Suprapubic skin (tissue), 4 donors: ENCODE measurements around the gene SERPINI1. TPM values are rescaled to one million over a fixed set of nuclear protein-coding genes. Genes with fewer than 3 reads are reported as not detected.

ENCODE experiments used
- DNase-seq, 2 donors: peaks; one replicate each; pipeline ENCODE4 v3.0.0-alpha.2; 2019; ENCODE audit warnings: low spot score in 2 of 2
- H3K27ac ChIP-seq: fragments of 200-600 bp; sonication (generic); one replicate; pipeline ENCODE4 v1.5.1; 2019
- H3K27me3 ChIP-seq: fragments of 200-600 bp; sonication (generic); one replicate; pipeline ENCODE4 v1.5.1; 2019
- H3K36me3 ChIP-seq: fragments of 200-600 bp; sonication (generic); one replicate; pipeline ENCODE4 v1.5.1; 2019
- H3K4me1 ChIP-seq: fragments of 200-600 bp; sonication (generic); one replicate; pipeline ENCODE4 v1.5.1; 2019
- H3K4me3 ChIP-seq: fragments of 200-600 bp; sonication (generic); one replicate; pipeline ENCODE4 v1.5.1; 2019; ENCODE audit warnings: mild to moderate bottlenecking
- H3K9me3 ChIP-seq: fragments of 200-600 bp; sonication (generic); one replicate; pipeline ENCODE4 v1.5.1; 2019
- EP300 ChIP-seq: sonication (generic); formaldehyde crosslinking; IDR thresholded peaks from one replicate; pipeline ENCODE4 v1.6.1; 2017; ENCODE audit warnings: antibody characterized with exemption
- POLR2A ChIP-seq, 2 donors: fragments of 450-650 bp; IDR thresholded peaks; one replicate each; pipeline ENCODE4 v1.6.1; 2017; ENCODE audit warnings: antibody characterized with exemption in 2 of 2, mild to moderate bottlenecking in 2 of 2, moderate library complexity in 2 of 2
- POLR2AphosphoS5 ChIP-seq, 3 donors: sonication (generic); formaldehyde crosslinking; IDR thresholded peaks; one replicate each; pipeline ENCODE4 v1.6.1; 2017; ENCODE audit warnings: antibody characterized with exemption in 3 of 3
- WGBS: methylation state at CpG from one replicate; pipeline ENCODE4 v1.1.5; 2018; 5-methylcytosine and 5-hydroxymethylcytosine counted together
- total RNA-seq, 4 donors: library from RNA; depleted of rRNA; stranded (reverse); fragments of >200 nt; gene quantifications; one replicate each; pipeline ENCODE4 v1.1.0, GENCODE V29; 2016
- TF ChIP-seq, protein P1 (sequence below), 2 donors: fragments of 200-600 bp in 1 of 2; fragments of 450-650 bp in 1 of 2; sonication (generic) in 1 of 2; IDR thresholded peaks; one replicate each; pipeline ENCODE4 v1.5.1; 2016 to 2019; ENCODE audit warnings: antibody characterized with exemption in 2 of 2, mild to moderate bottlenecking in 1 of 2, moderate library complexity in 1 of 2

The SERPINI1 gene
- total RNA-seq, 4 donors from 2014 or later, result 1.6 to 3.0 (median 2.0) TPM

DNA sequence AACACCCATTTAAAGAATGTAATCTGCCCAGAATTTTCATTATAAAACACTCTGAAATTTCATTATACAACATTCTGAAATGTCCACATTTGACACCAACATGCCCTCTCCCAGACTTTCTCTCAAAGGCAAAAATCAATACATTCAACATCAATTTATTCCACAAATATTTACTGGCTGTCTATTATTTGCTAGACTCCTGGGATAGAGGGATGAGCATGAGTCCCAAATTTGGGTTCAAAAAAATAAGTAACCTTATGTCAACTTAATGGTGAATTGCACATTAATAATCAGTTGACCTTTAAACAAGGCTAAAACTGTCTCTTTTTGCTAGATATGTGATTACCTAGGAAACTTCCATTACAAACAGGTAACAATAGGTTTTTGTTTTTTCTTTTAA lies 109.0 kb downstream of the SERPINI1 start:
- H3K4me3 ChIP-seq, result no peak overlapping the region
- TF ChIP-seq POLR2A (IDR thresholded peaks at IDR 0.05) (no peak), POLR2AphosphoS5 (IDR thresholded peaks at IDR 0.05) (no peak), EP300 (no peak)
- TF ChIP-seq, protein P1, sequence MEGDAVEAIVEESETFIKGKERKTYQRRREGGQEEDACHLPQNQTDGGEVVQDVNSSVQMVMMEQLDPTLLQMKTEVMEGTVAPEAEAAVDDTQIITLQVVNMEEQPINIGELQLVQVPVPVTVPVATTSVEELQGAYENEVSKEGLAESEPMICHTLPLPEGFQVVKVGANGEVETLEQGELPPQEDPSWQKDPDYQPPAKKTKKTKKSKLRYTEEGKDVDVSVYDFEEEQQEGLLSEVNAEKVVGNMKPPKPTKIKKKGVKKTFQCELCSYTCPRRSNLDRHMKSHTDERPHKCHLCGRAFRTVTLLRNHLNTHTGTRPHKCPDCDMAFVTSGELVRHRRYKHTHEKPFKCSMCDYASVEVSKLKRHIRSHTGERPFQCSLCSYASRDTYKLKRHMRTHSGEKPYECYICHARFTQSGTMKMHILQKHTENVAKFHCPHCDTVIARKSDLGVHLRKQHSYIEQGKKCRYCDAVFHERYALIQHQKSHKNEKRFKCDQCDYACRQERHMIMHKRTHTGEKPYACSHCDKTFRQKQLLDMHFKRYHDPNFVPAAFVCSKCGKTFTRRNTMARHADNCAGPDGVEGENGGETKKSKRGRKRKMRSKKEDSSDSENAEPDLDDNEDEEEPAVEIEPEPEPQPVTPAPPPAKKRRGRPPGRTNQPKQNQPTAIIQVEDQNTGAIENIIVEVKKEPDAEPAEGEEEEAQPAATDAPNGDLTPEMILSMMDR (IDR thresholded peaks at IDR 0.05), result no peak
- no peak for DNase-seq

DNA sequence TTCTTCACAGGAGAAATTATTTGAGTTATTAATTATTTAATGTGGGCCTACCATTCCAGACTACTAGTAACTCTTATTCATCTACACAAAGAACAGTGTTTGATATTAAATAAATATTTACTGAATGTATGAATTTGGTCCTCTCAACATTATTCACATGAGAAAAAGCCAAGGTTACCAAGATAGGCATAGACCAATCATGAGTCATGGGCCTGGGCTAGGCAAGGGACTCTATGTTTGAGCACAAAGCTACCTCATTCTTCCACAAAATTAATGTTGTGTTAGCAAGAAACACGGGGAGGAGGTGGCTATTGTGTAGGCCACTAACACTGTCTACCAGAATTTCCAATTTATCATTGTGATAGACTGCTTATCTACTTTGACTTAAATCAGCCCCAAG lies 115.7 kb downstream of the SERPINI1 start:
- Histone ChIP-seq H3K27me3 (no peaks in the 10 kb centered on the region), H3K4me1 (no peaks in the 10 kb centered on the region), H3K36me3 (no peaks in the 10 kb centered on the region), H3K4me3 (no peak overlapping the region), H3K9me3 (no peaks in the 10 kb centered on the region), H3K27ac (no peak overlapping the region)
- TF ChIP-seq, protein P1 (IDR thresholded peaks at IDR 0.05), result no peak
- TF ChIP-seq EP300 (no peak), POLR2A (IDR thresholded peaks at IDR 0.05) (no peak), POLR2AphosphoS5 (IDR thresholded peaks at IDR 0.05) (no peak)
- DNase-seq, result no peak
- 53% methylated on average over 1 of the region's 1 CpG for WGBS

More for the DNA sequence above, 109.0 kb downstream of the SERPINI1 start:
- H3K27me3 ChIP-seq, result no peaks in the 10 kb centered on the region
- no peak overlapping the region for H3K27ac ChIP-seq
- H3K9me3 ChIP-seq, result no peaks in the 10 kb centered on the region
- H3K36me3 ChIP-seq, result no peaks in the 10 kb centered on the region
- H3K4me1 ChIP-seq, result peaks cover 9% of the 10 kb centered on the region

DNA sequence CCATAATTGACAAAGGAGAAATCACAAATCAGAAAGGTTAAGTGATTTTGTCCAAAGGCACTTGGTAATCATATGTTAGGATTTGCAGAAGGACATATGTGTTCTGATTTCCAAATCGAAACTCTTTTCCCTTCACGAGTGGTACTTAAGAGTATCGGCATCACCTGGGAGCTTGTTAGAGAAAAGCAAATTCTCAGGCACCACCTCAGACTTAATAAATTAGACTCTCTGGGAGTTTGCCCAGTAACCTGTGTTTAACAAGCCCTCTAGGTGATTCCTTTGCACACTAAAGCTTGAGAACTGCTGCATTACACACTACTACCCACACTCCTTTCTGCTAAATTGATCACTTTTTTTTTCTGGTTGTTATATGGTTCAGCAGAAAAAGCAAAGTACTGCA lies 116.2 kb downstream of the SERPINI1 start:
- no peak for DNase-seq
- Histone ChIP-seq H3K9me3 (no peaks in the 10 kb centered on the region), H3K27me3 (no peaks in the 10 kb centered on the region), H3K4me3 (no peak overlapping the region), H3K36me3 (no peaks in the 10 kb centered on the region), H3K4me1 (no peaks in the 10 kb centered on the region), H3K27ac (no peak overlapping the region)
- TF ChIP-seq EP300 (no peak), POLR2AphosphoS5 (IDR thresholded peaks at IDR 0.05) (no peak), POLR2A (IDR thresholded peaks at IDR 0.05) (no peak)
- TF ChIP-seq, protein P1 (IDR thresholded peaks at IDR 0.05), result no peak
- WGBS, result 92% methylated on average over 3 of the region's 3 CpGs

DNA sequence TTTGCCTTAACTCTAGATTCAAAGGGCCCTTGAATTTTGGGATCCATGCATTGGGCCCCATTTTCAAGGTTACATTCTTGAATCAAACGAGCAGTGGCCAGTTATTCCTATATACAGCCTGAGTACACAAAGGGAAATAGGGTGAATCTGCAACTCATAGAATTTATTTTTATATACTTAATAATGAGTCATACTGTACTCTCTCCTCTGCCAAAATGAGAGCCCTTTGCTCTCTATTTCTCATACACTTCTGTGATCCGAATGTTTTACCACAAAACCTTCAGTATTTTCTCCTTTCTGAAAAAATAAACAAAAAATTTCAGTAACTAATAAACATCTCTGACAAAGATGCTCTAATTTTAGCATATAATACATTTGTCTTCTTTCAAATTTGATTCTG lies 116.7 kb downstream of the SERPINI1 start:
- no peaks in the 10 kb centered on the region for H3K4me1 ChIP-seq
- no peak for DNase-seq
- TF ChIP-seq POLR2AphosphoS5 (IDR thresholded peaks at IDR 0.05) (no peak), EP300 (no peak)
- TF ChIP-seq, protein P1 (IDR thresholded peaks at IDR 0.05), result no peak
- H3K27ac ChIP-seq, result no peak overlapping the region
- H3K9me3 ChIP-seq, result no peaks in the 10 kb centered on the region
- H3K4me3 ChIP-seq, result no peak overlapping the region
- no peaks in the 10 kb centered on the region for H3K27me3 ChIP-seq
- 62% methylated on average over 2 of the region's 2 CpGs for WGBS
- H3K36me3 ChIP-seq, result no peaks in the 10 kb centered on the region

- H3K9me3 ChIP-seq, result no peaks in the 10 kb centered on the region
- WGBS, result 67% methylated on average over 1 of the region's 1 CpG
- no peak overlapping the region for H3K27ac ChIP-seq
- no peaks in the 10 kb centered on the region for H3K27me3 ChIP-seq
- H3K36me3 ChIP-seq, result no peaks in the 10 kb centered on the region
- no peak for TF ChIP-seq POLR2AphosphoS5 (IDR thresholded peaks at IDR 0.05)
- no peak for TF ChIP-seq EP300
- TF ChIP-seq, protein P1 (IDR thresholded peaks at IDR 0.05), result no peak
- TF ChIP-seq POLR2A (IDR thresholded peaks at IDR 0.05), result no peak
- no peak for DNase-seq
- no peaks in the 10 kb centered on the region for H3K4me1 ChIP-seq
- H3K4me3 ChIP-seq, result no peak overlapping the region
These were observed 118.5 kb downstream of the SERPINI1 start for GRCh38 chr3:167854063-167854462.
